H9 (cell line): ENCODE data around the gene ARHGEF6. TPM values are rescaled to one million over a fixed set of nuclear protein-coding genes. Genes with fewer than 3 reads are reported as not detected.

ENCODE experiments used
- DNase-seq: peaks from one replicate; pipeline ENCODE4 v3.0.0-alpha.2; 2017
- H2AFZ ChIP-seq: one replicate; pipeline ENCODE4 v1.6.1; 2013; ENCODE audit warnings: mild to moderate bottlenecking, low read length, control low read depth, moderate library complexity
- H2AK5ac ChIP-seq: 2 replicates; pipeline ENCODE4 v1.6.1; 2013; ENCODE audit warnings: low read length, control low read depth, mixed read lengths; ENCODE audit not compliant: insufficient read length
- H2BK120ac ChIP-seq: one replicate; pipeline ENCODE4 v1.6.1; 2013; ENCODE audit warnings: low read depth, mild to moderate bottlenecking, low read length, control low read depth, inconsistent platforms; ENCODE audit not compliant: poor library complexity, severe bottlenecking
- H2BK12ac ChIP-seq: 2 replicates; pipeline ENCODE4 v1.6.1; 2013; ENCODE audit warnings: low read length, control low read depth, mixed read lengths, low read depth; ENCODE audit not compliant: insufficient read length
- H2BK15ac ChIP-seq: 2 replicates; pipeline ENCODE4 v1.6.1; 2013; ENCODE audit warnings: low read depth, low read length, control low read depth
- H2BK20ac ChIP-seq: one replicate; pipeline ENCODE4 v1.6.1; 2013; ENCODE audit warnings: low read depth, mild to moderate bottlenecking, low read length, control low read depth, inconsistent platforms; ENCODE audit not compliant: poor library complexity, severe bottlenecking
- H2BK5ac ChIP-seq: 2 replicates; pipeline ENCODE4 v1.6.1; 2013; ENCODE audit warnings: low read length, control low read depth, mixed read lengths; ENCODE audit not compliant: insufficient read length
- H3K14ac ChIP-seq: 2 replicates; pipeline ENCODE4 v1.6.1; 2013; ENCODE audit warnings: low read length, control low read depth; ENCODE audit not compliant: insufficient read depth
- H3K18ac ChIP-seq: 2 replicates; pipeline ENCODE4 v1.6.1; 2013; ENCODE audit warnings: low read depth, mild to moderate bottlenecking, mixed read lengths, low read length, control low read depth; ENCODE audit not compliant: insufficient read length
- H3K23ac ChIP-seq: 2 replicates; pipeline ENCODE4 v1.6.1; 2013; ENCODE audit warnings: low read length, control low read depth, mixed read lengths, low read depth; ENCODE audit not compliant: insufficient read length
- H3K23me2 ChIP-seq: 2 replicates; pipeline ENCODE4 v1.6.1; 2013; ENCODE audit warnings: low read depth, mild to moderate bottlenecking, mixed read lengths, low read length, control low read depth; ENCODE audit not compliant: insufficient read length, poor library complexity, severe bottlenecking
- H3K27ac ChIP-seq: 2 replicates; pipeline ENCODE4 v1.5.1; 2013; ENCODE audit warnings: low read length, control low read depth, mixed read lengths, low read depth; ENCODE audit not compliant: insufficient read length
- H3K27me3 ChIP-seq: 2 replicates; pipeline ENCODE4 v1.6.1; 2013; ENCODE audit warnings: low read length, control low read depth, inconsistent platforms; ENCODE audit not compliant: insufficient read depth
- H3K4ac ChIP-seq: 2 replicates; pipeline ENCODE4 v1.6.1; 2013; ENCODE audit warnings: low read depth, mild to moderate bottlenecking, control low read depth, inconsistent platforms, low read length, moderate library complexity
- H3K4me1 ChIP-seq: 2 replicates; pipeline ENCODE4 v1.6.1; 2013; ENCODE audit warnings: low read length, control low read depth, inconsistent platforms; ENCODE audit not compliant: insufficient read depth
- H3K4me2 ChIP-seq: 2 replicates; pipeline ENCODE4 v1.6.1; 2013; ENCODE audit warnings: low read length, control low read depth, mixed read lengths; ENCODE audit not compliant: insufficient read length, insufficient read depth
- H3K56ac ChIP-seq: 2 replicates; pipeline ENCODE4 v1.6.1; 2013; ENCODE audit warnings: low read depth, mild to moderate bottlenecking, mixed read lengths, low read length, control low read depth; ENCODE audit not compliant: insufficient read length
- H3K79me1 ChIP-seq: 2 replicates; pipeline ENCODE4 v1.6.1; 2013; ENCODE audit warnings: low read depth, mild to moderate bottlenecking, moderate library complexity, low read length, control low read depth, inconsistent platforms; ENCODE audit not compliant: insufficient read depth, poor library complexity, severe bottlenecking
- H3K79me2 ChIP-seq: 2 replicates; pipeline ENCODE4 v1.6.1; 2013; ENCODE audit warnings: low read length, control low read depth, inconsistent platforms; ENCODE audit not compliant: insufficient read depth
- H3K9ac ChIP-seq: 2 replicates; pipeline ENCODE4 v1.6.1; 2013; ENCODE audit warnings: low read length, control low read depth, mixed read lengths; ENCODE audit not compliant: insufficient read length; ENCODE audit errors: extremely low read depth
- H3K9me3 ChIP-seq: one replicate; pipeline ENCODE4 v1.6.1; 2013; ENCODE audit warnings: low read depth, low read length, inconsistent platforms; ENCODE audit not compliant: control insufficient read depth
- H3T11ph ChIP-seq: one replicate; pipeline ENCODE4 v1.6.1; 2013; ENCODE audit warnings: mild to moderate bottlenecking, low read length, control low read depth, inconsistent platforms
- H4K20me1 ChIP-seq: one replicate; pipeline ENCODE4 v1.6.1; 2013; ENCODE audit not compliant: control insufficient read depth, insufficient read length, insufficient read depth
- H4K5ac ChIP-seq: 2 replicates; pipeline ENCODE4 v1.6.1; 2013; ENCODE audit warnings: low read depth, mild to moderate bottlenecking, mixed read lengths, low read length, control low read depth; ENCODE audit not compliant: insufficient read length
- H4K8ac ChIP-seq: replicated peaks from 2 replicates; pipeline ENCODE4 v1.6.1; 2013; ENCODE audit warnings: low read length, control low read depth, mixed read lengths, low read depth; ENCODE audit not compliant: insufficient read length
- H4K91ac ChIP-seq: 2 replicates; pipeline ENCODE4 v1.6.1; 2013; ENCODE audit warnings: low read depth, mild to moderate bottlenecking, moderate library complexity, mixed read lengths, low read length, control low read depth; ENCODE audit not compliant: insufficient read length
- H3K27ac Mint-ChIP-seq, 3 experiments: 2 replicates in 2 of 3; 3 replicates in 1 of 3; pipeline ENCODE4 v1.8.0; 2020 to 2021; ENCODE audit warnings: mixed read lengths in 3 of 3, mild to moderate bottlenecking in 1 of 3, moderate library complexity in 1 of 3
- H3K27me3 Mint-ChIP-seq: 2 replicates; pipeline ENCODE4 v1.8.0; 2021; ENCODE audit warnings: low read depth, mild to moderate bottlenecking, moderate library complexity, mixed read lengths
- H3K36me3 Mint-ChIP-seq, 3 experiments: 2 replicates in 2 of 3; 3 replicates in 1 of 3; pipeline ENCODE4 v1.8.0; 2020 to 2021; ENCODE audit warnings: low read depth in 3 of 3, mixed read lengths in 3 of 3; ENCODE audit not compliant: insufficient read depth in 1 of 3
- H3K4me1 Mint-ChIP-seq, 2 experiments: 2 replicates each; pipeline ENCODE4 v1.8.0; 2020; ENCODE audit warnings: mixed read lengths in 2 of 2
- H3K4me3 Mint-ChIP-seq, 2 experiments: 2 replicates in 1 of 2; 3 replicates in 1 of 2; pipeline ENCODE4 v1.8.0; 2020 to 2021; ENCODE audit warnings: mild to moderate bottlenecking in 2 of 2, mixed read lengths in 2 of 2, moderate library complexity in 1 of 2
- H3K9me3 Mint-ChIP-seq, 2 experiments: 2 replicates in 1 of 2; 3 replicates in 1 of 2; pipeline ENCODE4 v1.8.0; 2020; ENCODE audit warnings: mild to moderate bottlenecking in 2 of 2, mixed read lengths in 2 of 2, moderate library complexity in 1 of 2
- WGBS: extraction: QIAGEN DNeasy Blood & Tissue Kit; methylation state at CpG from one replicate; pipeline ENCODE4 v1.1.7; 2013; ENCODE audit warnings: missing lambda C conversion rate, low lambda C conversion rate, mixed read lengths; ENCODE audit not compliant: insufficient read length; ENCODE audit errors: extremely low coverage; 5-methylcytosine and 5-hydroxymethylcytosine counted together
- total RNA-seq: library from RNA; stranded (reverse); gene quantifications from 2 replicates; pipeline ENCODE4 v1.2.1, GENCODE V29; 2021
- TF ChIP-seq, protein P1 (sequence below): fragments of 200-600 bp; sonication (generic); conservative IDR thresholded peaks from 3 replicates; pipeline ENCODE4 v1.8.0; 2021; ENCODE audit warnings: antibody characterized with exemption, mild to moderate bottlenecking

Gene ARHGEF6
- total RNA-seq, 1 experiment from 2014 or later: 3.6 TPM

GRCh38 chrX:136829413-136829812, 48.7 kb upstream of the ARHGEF6 start:
- Histone ChIP-seq H3K27ac (no peak overlapping the region), H3T11ph (no peak overlapping the region), H3K23me2 (no peaks in the 10 kb centered on the region), H4K8ac (no peak overlapping the region), H2BK5ac (no peak overlapping the region), H4K91ac (no peak overlapping the region), H3K4me1 (no peaks in the 10 kb centered on the region), H3K23ac (no peak overlapping the region), H2BK12ac (no peak overlapping the region), H4K5ac (no peak overlapping the region), H3K4me2 (no peak overlapping the region), H2BK120ac (no peak overlapping the region), H3K14ac (no peak overlapping the region), H3K27me3 (no peaks in the 10 kb centered on the region), H2BK15ac (no peak overlapping the region), H3K79me2 (no peaks in the 10 kb centered on the region), H4K20me1 (no peaks in the 10 kb centered on the region), H2BK20ac (no peak overlapping the region), H2AK5ac (no peak overlapping the region), H3K56ac (no peak overlapping the region), H3K9me3 (peaks cover 51% of the 10 kb centered on the region), H3K4ac (no peak overlapping the region), H3K9ac (no peak overlapping the region), H2AFZ (no peak overlapping the region), H3K18ac (no peak overlapping the region), H3K79me1 (no peaks in the 10 kb centered on the region)
- peaks cover 60 to 68% of the 10 kb centered on the region in 2 experiments for H3K9me3 Mint-ChIP-seq
- no peak for DNase-seq
- WGBS: no CpG with 5 or more reads among the region's 5 CpGs
- H3K36me3 Mint-ChIP-seq: peaks cover 4 to 10% (median 5%) of the 10 kb centered on the region in 3 experiments; a peak in 3 of 7 replicates
- H3K4me3 Mint-ChIP-seq: no peak overlapping the region
- TF ChIP-seq, protein P1, sequence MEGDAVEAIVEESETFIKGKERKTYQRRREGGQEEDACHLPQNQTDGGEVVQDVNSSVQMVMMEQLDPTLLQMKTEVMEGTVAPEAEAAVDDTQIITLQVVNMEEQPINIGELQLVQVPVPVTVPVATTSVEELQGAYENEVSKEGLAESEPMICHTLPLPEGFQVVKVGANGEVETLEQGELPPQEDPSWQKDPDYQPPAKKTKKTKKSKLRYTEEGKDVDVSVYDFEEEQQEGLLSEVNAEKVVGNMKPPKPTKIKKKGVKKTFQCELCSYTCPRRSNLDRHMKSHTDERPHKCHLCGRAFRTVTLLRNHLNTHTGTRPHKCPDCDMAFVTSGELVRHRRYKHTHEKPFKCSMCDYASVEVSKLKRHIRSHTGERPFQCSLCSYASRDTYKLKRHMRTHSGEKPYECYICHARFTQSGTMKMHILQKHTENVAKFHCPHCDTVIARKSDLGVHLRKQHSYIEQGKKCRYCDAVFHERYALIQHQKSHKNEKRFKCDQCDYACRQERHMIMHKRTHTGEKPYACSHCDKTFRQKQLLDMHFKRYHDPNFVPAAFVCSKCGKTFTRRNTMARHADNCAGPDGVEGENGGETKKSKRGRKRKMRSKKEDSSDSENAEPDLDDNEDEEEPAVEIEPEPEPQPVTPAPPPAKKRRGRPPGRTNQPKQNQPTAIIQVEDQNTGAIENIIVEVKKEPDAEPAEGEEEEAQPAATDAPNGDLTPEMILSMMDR: no peak
- H3K27ac Mint-ChIP-seq: no peak overlapping the region
- H3K27me3 Mint-ChIP-seq: no peaks in the 10 kb centered on the region
- no peaks in the 10 kb centered on the region for H3K4me1 Mint-ChIP-seq
